Activated CD8-positive, alpha-beta memory T cell treated with anti-CD3 and anti-CD28 coated beads, Interleukin-2, amount 50 U/mL, for 4 hours (primary cell): Measurements from ENCODE around the gene TRIM4.
A peak's percentile ranks its signal among the peaks of the same experiment; 100 is the strongest.
"Not testable (repeated sequence)": the region's sequence is repeated elsewhere in the genome, so short reads cannot be mapped to it uniquely, and the experiment has no call there.

Experiments used
- DNase-seq: peaks from one replicate; pipeline ENCODE4 v3.0.0-alpha.2; 2020

TRIM4 gene, protein sequence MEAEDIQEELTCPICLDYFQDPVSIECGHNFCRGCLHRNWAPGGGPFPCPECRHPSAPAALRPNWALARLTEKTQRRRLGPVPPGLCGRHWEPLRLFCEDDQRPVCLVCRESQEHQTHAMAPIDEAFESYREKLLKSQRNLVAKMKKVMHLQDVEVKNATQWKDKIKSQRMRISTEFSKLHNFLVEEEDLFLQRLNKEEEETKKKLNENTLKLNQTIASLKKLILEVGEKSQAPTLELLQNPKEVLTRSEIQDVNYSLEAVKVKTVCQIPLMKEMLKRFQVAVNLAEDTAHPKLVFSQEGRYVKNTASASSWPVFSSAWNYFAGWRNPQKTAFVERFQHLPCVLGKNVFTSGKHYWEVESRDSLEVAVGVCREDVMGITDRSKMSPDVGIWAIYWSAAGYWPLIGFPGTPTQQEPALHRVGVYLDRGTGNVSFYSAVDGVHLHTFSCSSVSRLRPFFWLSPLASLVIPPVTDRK

DNA sequence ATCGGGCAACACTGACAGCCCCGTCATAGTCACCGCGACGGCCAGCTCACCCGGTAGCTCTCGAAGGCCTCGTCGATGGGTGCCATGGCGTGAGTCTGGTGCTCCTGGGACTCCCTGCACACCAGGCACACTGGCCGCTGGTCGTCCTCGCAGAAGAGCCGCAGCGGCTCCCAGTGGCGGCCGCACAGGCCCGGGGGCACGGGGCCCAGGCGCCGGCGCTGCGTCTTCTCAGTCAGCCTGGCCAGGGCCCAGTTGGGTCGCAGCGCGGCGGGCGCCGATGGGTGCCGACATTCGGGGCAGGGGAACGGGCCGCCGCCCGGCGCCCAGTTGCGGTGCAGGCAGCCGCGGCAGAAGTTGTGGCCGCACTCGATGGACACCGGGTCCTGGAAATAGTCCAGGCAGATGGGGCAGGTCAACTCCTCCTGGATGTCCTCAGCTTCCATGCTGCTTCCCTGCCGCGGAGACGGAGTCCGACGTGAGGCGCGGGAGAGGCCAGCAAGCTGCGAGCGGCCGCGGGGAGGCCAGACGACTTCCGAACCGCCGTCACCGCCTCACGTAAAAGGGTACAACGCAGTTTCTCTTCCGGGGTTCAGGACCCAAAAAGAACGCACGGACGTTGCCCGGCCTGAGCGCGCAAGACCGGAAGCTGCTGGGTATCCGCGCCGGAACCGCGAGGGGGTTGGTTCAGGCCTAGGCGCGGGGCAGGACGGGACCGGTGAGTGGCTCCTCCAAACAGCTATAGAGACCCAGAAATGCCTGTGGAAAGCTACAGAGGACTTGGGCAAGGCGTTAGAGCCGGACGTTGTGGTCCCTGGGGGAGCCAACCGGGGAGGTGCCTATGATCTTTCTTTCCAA lies at the start of gene TRIM4:
TSS of gene TRIM4 (minus strand) at position 572 of the 855 bp plus-strand sequence. CDS start at position 443, 129 bp downstream.
- peak; percentile 87 for DNase-seq

DNA sequence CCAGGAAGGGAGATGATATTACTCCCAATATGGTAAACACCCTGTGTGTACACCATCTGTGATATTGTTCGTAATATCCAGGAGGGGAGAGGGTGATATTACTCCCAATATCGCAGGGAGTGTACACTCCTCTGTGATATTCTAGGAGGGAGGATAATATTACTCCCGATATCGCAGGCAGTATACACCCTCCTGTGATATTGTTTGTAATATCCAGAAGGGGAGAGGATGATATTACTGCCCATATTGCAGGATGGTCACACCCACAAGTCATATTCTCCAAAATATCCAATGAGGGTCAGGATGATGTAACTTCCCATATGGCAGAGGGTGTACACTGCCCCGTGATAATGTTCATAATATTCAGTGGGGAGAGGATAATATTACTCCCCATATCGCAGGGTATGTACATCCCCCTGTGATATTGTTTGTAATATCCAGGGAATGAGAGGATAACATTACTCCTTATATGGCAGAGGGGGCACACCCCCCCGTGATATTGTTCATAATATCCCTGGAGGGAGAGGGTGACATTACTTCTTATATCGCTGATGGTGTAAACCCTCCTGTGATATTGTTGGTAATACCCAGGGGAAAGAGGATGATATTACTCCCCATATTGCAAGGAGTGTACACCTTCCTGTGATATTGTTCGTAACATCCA lies 39.4 kb upstream of the TRIM4 start:
- DNase-seq: no peak

DNA sequence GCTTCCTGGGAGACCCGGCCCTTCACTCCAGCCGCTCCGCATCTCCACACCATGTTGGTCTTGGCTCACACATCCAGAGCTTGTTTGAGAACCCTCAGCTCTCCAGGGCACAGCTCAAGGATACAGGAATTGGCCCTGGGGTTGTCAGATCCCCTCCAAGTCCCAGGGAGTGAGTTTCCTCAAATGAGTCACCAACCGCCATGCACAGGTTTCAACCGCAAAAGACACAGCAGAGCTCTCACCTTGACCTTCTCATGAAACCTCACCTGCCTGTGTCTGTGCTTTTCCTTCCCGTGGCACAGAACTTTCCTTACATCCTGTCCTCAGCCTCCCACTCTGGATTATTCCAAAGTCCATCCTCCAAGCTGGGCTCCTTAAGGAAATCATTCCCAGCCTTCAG lies 35.9 kb upstream of the TRIM4 start:
- no peak for DNase-seq

DNA sequence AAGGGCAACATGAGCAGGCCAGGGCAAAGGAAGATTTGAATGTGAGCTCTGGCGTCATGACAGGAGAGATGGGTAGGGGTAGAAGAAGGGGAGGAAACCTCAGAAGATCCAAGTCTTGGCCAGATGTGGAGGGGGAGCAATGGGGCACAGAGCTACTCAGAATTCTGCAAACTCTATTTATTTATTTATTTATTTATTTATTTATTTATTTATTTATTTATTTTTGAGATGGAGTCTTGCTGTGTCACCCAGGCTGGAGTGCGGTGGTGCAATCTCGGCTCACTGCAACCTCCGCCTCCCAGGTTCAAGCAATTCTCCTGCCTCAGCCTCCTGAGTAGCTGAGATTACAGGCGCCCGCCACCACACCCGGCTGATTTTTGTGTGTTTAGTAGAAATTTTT lies 35.3 kb upstream of the TRIM4 start:
- DNase-seq: not testable (repeated sequence)

DNA sequence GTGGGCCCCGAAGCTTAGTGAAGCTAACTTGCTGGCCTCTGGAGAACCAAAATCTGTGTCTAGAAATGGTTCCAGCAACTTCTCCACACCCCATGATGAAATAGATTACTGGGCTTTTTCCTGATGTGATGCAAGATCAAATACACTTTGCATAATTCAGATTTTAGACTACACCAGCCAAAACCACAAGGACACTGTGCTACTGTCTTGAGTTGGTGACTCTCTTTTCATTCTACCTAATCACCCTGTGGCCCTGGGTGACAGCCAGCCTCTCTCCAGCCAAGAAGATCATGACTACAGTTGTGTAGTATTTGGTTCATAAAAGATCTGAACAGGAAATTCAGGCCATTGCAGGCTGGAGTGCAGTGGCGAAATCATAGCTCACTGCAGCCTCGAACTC lies 34.3 kb upstream of the TRIM4 start:
- no peak for DNase-seq

DNA sequence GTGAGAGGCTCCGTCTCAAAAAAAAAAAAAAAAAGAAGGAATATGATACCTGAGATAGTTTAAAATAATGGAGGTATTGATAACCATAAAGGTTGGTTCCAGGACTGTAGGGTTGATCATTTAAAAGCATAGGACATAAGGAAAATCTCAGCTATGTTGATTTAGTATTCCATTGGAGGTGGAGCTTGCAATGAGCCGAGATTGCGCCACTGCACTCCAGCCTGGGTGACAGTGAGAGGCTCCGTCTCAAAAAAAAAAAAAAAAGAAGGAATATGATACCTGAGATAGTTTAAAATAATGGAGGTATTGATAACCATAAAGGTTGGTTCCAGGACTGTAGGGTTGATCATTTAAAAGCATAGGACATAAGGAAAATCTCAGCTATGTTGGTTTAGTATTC lies 33.3 kb upstream of the TRIM4 start:
- not testable (repeated sequence) for DNase-seq

DNA sequence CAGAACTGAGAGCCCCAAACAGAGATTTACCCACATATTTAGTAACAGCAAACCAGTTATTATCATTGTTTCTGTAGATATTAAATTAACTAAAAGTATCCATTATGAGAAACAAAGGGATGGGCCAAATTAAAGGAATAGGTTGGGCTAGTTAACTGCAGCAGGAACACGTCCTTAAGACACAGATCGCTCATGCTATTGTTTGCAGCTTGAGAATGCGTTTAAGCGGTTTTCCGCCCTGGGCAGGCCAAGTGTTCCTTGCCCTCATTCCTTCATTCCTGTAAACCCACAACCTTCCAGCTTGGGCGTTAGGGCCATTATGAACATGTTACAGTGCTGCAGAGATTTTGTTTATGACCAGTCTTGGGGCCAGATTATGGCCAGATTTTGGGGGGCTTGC lies 31.5 kb upstream of the TRIM4 start:
- not testable (repeated sequence) for DNase-seq

DNA sequence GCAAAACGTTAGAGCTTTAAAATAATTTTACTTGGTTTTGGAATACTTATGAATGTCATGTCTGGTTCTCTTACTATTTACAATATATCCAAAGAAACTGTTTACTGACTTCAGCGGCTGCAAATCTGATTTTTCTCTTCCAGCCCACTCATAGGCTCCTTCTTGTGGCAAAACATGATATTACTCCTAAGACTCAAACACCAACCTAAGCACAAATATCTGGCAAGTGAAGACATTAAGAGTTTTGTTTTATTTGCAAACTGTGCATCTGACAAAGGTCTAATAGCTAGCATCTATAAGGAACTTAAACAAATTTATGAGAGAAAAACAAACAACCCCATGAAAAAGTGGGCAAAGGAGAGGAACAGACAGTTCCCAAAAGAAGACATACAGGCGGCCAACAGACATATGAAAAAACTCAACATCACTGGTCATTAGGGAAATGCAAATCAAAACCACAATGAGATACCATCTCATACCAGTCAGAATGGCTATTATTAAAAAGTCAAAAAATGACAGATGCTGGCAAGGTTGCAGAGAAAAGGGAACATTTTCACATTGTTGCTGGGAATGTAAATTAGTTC lies 30.4 kb upstream of the TRIM4 start:
- DNase-seq: no peak

DNA sequence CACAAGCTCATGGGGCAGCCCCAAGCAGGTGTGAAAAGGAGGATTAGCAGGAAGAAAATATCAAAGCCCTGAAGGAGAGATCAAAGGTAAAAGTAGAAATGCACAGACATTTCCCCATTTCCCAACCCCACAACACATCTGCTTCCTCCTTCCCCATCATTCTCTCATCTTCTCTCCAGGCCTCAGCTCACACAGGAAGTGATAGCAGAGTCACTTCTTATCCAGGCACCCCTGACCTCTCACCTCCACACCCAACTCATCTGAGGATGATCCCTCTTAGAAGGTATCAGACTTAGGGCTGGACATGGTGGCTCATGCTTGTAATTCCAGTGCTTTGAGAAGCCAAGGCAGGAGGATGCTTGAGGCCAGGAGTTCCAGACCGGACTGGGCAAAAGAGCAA lies 28.3 kb upstream of the TRIM4 start:
- DNase-seq: no peak

DNA sequence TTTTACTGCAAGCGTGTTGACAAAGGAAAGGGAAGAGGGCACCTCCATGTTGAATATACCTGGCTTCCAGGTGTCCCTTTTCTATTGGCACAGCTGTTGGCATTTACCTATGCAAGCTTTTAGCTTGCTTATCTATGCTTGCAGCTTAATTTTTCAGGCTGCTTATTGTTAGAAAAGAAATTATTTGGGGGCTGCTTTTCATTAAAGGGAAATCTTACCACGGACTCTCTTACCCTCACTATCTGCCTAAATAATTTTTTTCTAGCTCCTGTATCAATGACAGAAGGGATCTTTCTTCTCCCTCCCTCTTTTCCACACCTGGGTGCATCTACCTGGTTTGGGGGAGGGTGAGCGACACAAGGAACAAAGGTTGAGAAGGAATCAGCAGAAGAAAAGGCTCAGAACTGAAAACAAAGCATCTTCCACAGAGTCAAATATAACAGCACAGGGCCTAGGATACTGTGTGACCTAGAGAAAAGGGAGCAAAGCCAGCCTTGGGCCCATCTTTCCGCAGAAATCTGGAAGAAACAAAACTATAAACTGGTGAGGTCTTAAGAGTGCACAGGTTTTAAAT lies 25.3 kb upstream of the TRIM4 start:
- no peak for DNase-seq

DNA sequence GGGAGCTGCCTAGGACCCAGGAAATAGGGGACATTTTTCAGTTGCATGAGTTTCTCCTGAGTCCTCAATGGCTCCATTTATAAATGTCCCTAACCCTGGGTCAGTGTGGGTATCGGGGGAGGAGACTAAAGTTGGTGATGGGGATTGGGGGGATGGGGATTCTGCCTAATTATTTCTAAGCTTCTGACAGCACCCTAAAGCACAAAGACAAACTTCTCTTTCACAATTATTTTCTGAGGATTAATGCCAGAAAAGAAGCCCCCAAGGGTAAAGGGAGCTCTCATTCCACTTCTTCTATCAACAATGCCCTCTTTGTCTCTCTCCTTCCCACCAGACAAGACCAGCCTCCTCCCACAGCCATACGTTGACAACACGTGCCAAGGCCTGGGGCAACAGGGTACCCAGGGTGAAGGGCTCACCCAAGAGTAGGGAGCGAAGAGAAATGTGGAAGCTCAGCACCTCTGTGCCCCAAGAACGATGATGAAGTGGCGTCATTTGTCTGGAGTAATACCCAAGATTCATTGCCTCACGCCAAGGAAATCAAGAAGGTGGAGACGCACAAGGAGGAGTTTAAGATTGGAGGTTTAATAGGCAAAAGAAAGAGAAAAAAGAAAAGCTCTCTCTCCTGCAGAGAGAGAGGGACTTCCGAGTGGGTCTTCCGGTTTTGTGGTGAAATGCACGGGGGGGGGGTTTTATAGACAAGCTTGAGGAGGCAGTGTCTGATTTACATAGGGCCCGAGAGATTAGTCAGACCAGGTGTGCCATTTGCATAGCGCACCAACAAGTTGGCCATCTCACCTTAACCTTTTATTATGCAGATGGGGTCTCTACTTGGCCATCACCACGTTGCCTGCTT lies 24.5 kb upstream of the TRIM4 start:
- DNase-seq: no peak

DNA sequence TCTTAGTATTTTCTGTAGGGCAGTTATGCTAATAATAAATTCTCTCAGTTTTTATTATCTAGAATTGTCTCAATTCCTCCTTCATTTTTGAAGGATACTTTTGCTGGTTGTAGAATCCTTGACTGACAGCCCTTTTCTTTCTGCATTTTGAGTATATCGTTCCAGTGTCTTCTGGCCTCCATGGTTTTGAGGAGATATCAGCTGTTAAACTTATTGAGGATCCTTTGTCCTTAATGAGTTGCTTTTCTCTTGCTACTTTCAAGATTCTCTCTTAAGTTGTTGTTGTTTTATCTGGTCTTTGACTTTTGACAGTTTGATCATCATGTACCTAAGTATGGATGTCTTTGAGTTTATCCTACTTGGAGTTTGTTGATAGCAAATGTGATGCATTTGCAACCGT lies 19.0 kb upstream of the TRIM4 start:
- DNase-seq: no peak

DNA sequence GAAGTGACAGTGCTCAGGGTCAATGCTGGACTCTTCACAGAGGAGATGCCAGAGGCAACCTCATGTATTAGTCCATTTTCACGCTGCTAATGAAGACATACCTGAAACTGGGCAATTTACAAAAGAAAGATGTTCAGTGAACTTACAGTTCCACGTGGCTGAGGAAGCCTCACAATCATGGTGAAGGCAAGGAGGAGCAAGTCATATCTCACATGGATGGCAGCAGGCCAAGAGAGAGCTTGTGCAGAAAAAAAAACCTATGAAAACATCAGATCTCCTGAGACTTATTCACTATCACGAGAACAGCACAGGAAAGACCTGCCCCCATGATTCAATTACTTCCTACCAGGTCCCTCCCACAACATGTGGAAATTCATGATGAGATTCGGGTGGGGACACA lies 15.7 kb upstream of the TRIM4 start:
- DNase-seq: not testable (repeated sequence)

DNA sequence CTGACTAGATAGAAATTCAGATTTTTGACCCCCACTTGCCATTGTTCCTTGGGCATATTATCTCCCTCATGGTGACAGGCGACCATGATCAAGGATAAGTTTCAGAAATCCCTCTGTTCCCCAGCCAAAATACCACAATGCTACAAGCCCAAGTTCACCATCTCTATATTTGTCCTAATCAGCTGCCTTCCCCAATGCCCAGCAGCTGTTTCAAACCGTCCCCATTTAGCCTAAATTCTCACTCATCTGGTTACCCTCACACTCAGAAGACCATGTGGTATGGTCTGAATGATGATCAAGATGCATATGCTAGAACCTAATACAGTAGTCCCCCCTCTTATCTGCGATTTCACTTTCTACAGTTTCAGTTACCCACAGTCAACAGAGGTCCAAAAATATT lies 11.0 kb upstream of the TRIM4 start:
- no peak for DNase-seq

DNA sequence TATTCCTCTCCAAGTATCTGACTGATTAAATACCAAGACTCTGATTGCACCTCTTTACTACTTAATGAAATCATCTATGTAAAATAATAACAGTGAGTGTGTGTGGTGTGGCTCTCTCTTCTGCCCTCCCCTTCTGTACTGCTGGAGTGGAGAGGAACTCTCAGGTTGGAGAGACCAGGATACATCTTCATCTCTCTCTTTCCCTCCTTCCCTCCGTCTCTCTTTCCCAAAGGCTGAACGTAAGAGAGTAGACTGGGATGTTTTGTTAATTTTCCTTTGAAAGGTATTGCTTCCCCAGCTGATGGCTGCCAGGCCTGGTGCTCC lies 10.4 kb upstream of the TRIM4 start:
- DNase-seq: no peak

DNA sequence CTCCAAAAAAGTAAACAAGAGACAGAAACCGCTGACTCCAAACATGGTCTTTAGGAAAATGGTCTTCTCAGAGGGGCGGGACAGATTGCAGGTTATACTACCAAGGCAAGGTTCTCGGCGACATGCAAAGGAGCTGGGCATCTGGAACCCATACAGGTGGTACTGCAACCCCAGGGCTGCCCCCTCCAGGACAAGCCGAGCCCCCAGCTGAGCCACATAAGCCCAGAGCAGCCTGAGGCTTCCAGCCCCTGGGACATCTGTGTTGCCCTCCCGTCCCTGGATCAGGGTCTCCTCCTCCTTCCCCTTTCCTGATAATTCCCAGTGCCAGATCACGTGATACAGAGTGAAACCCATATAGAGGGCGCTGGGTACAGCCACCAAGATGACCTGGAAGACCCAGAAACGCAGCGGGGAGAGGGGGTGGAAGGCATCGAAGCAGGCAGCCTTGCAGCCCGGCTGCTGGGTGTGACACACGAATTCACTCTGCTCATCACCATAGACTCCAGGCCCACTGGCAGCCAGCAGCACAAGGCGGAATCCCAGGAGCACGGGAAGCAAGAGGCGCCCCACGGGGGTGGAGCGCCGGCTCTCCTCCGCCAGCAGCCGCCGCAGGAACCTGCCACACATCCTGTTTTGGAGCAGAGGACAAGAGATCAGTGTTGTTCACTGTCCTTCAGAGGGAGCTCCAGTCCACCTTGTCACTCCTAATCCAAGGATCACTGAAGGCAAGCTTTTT lies 9.8 kb upstream of the TRIM4 start, which contains the start of gene GJC3:
TSS of gene GJC3 (minus strand) at position 627 of the 736 bp plus-strand sequence. CDS start at position 627, 0 bp downstream.
- DNase-seq: no peak

DNA sequence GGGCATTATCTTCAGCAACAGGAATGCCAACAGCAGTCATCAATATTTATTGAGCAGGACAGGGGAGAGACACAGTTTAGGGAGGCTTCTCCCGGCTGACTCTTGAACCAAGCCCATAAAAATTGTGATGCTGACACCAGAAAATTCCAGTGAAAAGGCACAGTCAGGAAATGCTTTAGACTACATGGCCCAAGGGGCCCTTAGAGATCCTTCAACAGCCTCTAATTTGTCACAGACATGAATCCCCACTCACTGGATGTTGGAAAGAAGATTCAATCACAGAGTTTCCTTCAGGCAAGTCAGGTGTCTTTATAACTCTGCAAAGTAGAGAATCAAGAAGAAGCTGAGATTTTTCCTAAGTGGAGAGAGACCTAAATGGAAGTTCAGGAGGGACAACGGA lies 8.9 kb upstream of the TRIM4 start:
- DNase-seq: no peak

DNA sequence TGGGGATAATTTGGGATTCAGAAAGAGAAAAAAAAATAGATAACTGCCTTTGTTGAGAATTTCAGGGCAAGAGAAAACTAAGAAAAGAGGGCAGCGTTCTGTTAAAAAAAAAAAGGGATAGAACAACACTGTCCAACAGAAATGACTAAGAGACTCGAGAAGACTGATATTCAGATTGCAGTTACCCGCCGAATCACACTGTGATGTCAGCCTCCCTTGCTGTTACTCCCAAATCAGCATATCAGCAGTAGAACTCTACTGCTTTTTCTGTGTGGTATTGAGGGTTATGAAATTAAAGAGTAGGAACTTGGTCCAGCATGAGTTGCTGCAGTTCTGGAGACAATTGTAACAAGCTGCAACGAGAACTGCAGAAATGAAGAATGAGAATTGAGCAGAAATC lies 8.2 kb upstream of the TRIM4 start:
- no peak for DNase-seq

DNA sequence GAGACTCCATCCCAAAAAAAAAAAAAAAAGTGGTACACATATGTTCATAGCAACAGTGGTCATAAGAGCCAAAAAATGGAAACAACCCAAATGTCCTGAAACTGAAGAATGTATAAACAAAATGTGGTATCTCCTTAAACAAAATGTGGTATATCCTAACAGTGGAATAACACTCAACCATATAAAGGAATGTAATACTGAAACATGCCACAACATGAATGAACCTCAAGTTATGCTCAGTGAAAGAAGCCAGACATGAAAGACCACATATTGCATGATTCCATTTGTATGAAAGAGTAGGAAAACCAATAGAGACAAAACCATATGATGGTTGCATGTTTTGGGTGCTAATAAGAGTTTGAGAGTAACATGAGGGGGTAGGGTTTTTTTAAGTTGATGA lies 7.0 kb upstream of the TRIM4 start:
- no peak for DNase-seq

DNA sequence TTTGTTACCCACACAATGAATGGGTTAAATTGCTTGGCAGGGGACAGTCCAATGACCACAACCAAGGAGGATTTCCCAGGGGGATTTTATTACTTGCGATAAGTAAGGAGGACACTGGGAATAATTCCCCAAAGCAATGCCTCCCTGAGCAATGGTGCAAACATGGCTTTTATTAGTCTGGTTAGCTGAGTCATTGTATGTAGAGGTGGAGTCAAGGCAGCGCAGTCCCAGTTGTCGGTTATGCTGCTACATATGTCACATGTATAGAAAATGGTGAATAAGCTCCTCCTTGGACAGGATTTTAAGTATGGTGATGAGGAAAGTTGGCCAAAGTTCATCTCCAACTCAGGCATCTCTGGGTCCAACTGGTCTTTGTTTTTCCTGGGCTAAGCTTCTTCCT lies 3.9 kb upstream of the TRIM4 start:
- no peak for DNase-seq

DNA sequence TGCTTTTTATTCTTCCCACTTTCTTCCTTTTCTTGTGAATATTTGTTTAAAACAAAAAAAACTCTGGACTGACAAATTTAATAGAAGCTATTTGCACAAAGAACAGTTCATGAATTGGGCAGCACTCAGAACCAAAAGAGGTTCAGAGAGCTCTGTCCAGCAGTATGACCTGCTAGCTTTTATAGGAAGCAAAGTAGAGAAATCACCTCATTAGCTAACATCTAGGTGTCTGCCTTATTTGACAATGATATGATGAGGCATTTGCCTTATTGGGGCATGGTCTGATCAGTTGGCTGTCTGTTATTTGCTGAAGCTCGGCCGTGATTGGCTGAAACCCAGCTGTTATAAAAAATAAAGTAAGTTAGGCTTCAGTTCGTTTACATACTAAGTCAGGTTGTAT lies 819 bp upstream of the TRIM4 start:
- no peak for DNase-seq
